ENCODE results near the gene PTGS1.

PTGS1 gene

GRCh38 chr9:122372856-122373845 lies 2.3 kb downstream of the PTGS1 start:
- in situ Hi-C loops (cut with MboI; ENCODE audit: low sequenced_read_pairs): no loop called here

DNA sequence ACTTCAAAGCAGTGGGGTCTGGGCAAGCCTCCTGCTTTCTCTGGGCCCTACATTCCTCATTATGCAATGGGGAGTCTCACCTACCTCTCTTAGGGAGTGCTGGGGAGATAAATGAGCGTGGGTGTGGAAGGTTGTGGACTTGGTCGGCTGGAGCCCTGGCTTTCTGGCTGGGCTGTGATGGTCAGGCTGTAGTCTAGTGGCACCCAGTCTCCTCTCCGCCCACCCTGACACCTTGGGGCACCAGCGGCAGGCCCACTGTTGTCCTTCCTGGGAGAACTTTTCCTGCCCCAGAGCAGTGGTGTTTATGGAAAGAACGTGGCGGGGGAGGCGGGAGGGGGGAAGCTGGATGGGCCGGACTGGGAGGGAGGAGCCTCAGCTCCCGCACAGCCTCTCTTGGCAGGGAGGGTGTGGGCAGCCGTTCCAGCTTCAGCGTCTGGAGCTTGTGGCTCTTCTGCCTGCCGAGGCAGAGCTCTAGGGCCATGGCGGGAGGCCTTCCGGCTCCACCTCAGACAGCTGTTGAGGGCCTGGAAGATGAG lies 4.1 kb downstream of the PTGS1 start:
- in situ Hi-C loops (cut with MboI; ENCODE audit: low sequenced_read_pairs): no loop called here

GRCh38 chr9:122376796-122377195 lies 6.0 kb downstream of the PTGS1 start:
- in situ Hi-C loops (cut with MboI; ENCODE audit: low sequenced_read_pairs): no loop called here

DNA sequence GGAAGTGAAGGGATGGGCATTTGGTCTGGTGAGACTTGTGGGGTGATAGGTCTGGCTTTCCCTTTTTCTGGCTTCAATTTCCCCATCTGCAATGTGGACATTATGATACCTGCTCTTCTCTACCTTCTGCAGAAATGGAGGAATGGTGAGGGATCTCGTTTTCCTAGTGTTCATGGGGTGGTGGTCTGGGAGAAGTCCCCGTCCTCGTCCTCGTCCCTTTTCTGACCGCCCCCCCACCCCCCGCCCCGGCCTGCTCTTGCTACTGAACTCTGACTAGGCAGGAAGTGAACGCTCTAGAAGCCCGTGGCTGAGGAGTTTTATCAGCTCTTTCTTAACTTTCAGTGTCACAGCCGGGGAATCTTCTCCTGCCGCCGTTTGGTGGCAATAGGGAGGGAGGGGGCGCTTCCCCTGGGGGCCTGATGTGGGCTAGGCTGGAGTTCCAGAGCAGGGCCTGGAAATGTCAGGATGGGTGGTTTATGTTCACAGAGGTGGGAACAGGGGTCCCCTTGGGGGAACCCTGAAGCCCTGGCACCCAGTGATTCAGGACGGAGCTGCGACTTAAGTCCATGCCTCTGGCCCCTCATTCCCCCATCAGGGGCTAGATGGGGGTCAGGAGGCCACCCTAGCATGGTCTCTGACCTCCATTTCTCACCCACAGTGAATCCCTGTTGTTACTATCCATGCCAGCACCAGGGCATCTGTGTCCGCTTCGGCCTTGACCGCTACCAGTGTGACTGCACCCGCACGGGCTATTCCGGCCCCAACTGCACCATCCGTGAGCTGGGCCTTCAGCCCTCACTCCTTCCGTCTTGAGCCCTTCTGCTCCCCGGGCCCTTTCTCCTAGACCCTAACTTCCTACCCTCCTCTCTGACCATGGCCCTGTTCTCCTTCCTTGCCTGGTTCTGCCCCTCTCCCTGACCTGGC lies 6.7 kb downstream of the PTGS1 start:
- in situ Hi-C loops (cut with MboI; ENCODE audit: low sequenced_read_pairs): no loop called here

- in situ Hi-C loops (cut with MboI; ENCODE audit: low sequenced_read_pairs): no loop called here
Observed at GRCh38 chr9:122378236-122378635, 7.4 kb downstream of the PTGS1 start.

DNA sequence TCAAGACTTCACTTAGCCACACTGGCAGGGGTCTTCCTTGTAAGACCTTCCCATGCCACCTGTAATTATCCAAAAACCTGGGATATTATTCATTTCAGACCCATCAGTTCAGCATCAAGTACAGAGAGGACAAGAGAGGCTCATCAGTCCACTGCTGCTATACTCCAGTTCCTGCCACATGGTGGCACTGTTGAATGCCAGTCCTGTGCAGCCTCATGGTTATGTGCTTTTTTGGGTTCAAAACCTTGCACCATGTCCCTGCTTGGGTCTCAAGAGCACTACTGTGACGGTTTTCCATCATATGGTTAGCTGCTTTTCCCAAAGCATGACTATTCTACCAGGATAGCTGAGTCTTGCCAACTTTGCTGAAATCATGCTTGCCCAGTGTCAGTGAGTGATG lies 8.5 kb downstream of the PTGS1 start:
- in situ Hi-C loops (cut with MboI; ENCODE audit: low sequenced_read_pairs): no loop called here

GRCh38 chr9:122380293-122380692 lies 9.5 kb downstream of the PTGS1 start:
- in situ Hi-C loops (cut with MboI; ENCODE audit: low sequenced_read_pairs): no loop called here

DNA sequence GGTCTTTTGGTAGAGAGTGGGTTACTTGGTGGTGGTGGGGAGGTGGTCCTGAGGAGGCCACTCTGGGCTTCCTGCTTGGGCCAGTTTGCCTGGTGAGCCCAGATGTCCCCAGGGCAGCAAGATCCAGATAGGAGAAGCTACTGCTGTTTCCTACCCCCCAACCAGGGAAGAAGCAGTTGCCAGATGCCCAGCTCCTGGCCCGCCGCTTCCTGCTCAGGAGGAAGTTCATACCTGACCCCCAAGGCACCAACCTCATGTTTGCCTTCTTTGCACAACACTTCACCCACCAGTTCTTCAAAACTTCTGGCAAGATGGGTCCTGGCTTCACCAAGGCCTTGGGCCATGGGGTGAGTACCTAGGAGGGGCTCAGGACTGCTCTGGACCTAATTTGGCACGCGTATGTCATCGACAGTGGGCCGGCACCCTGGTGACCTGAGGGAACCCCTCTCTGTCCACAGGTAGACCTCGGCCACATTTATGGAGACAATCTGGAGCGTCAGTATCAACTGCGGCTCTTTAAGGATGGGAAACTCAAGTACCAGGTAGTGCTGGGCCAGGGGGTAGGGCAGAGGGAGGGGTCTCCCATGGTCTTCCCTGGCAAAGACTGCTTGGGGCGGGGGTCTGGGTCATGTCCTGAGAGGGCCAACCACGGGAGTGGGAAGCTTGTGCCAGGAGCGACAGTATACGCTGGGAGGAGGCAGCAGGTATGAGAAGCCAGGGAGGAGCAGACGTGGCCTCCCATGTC lies 10.6 kb downstream of the PTGS1 start:
- in situ Hi-C loops (cut with MboI; ENCODE audit: low sequenced_read_pairs): no loop called here

- in situ Hi-C loops (cut with MboI; ENCODE audit: low sequenced_read_pairs): no loop called here
Observed at GRCh38 chr9:122382901-122383850, 12.4 kb downstream of the PTGS1 start.

- in situ Hi-C loops (cut with MboI; ENCODE audit: low sequenced_read_pairs): no loop called here
Observed at GRCh38 chr9:122383992-122384461, 13.2 kb downstream of the PTGS1 start.

DNA sequence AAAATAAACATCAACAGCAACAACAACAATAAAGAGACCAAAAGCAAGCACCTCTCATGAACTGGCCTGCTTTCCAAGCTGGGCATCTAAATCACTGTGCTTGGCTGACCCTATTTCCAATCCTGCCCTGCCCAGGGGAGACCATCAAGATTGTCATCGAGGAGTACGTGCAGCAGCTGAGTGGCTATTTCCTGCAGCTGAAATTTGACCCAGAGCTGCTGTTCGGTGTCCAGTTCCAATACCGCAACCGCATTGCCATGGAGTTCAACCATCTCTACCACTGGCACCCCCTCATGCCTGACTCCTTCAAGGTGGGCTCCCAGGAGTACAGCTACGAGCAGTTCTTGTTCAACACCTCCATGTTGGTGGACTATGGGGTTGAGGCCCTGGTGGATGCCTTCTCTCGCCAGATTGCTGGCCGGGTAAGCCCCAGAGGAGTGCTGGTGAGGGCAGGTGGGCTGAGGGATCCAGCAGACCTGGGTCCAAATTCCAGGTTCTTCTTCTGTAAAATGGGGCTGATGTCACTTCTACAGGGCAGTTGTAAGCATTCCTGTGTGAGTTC lies 15.6 kb downstream of the PTGS1 start:
- in situ Hi-C loops (cut with MboI; ENCODE audit: low sequenced_read_pairs): no loop called here

DNA sequence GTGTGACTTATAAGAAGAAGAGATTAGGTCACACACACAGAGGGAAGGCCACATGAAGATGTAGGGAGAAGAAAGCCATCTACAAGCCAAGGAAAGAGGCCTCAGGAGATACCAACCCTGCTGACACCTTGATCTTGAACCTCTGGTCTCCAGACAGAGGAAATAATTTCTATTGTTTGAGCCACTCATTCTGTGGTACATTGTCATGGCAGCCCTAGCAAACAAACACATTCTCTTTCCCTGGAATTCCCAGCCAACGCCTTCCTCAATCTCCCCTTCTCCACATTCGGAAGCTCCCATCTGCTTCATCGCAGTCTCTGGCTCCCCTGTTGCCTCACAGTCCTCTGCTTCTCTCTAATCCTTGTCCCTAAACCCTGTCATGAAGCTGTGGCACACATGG lies 16.7 kb downstream of the PTGS1 start:
- in situ Hi-C loops (cut with MboI; ENCODE audit: low sequenced_read_pairs): no loop called here

- in situ Hi-C loops (cut with MboI; ENCODE audit: low sequenced_read_pairs): no loop called here
Observed at GRCh38 chr9:122389195-122389594, 18.4 kb downstream of the PTGS1 start.

GRCh38 chr9:122389799-122390481 lies 19.1 kb downstream of the PTGS1 start:
- in situ Hi-C loops (cut with MboI; ENCODE audit: low sequenced_read_pairs): no loop called here

DNA sequence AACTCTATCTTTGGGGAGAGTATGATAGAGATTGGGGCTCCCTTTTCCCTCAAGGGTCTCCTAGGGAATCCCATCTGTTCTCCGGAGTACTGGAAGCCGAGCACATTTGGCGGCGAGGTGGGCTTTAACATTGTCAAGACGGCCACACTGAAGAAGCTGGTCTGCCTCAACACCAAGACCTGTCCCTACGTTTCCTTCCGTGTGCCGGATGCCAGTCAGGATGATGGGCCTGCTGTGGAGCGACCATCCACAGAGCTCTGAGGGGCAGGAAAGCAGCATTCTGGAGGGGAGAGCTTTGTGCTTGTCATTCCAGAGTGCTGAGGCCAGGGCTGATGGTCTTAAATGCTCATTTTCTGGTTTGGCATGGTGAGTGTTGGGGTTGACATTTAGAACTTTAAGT lies 21.5 kb downstream of the PTGS1 start:
- in situ Hi-C loops (cut with MboI; ENCODE audit: low sequenced_read_pairs): no loop called here

GRCh38 chr9:122392714-122393113 lies 21.9 kb downstream of the PTGS1 start:
- in situ Hi-C loops (cut with MboI; ENCODE audit: low sequenced_read_pairs): no loop called here

GRCh38 chr9:122393284-122393983 lies 22.6 kb downstream of the PTGS1 start:
- in situ Hi-C loops (cut with MboI; ENCODE audit: low sequenced_read_pairs): no loop called here

Measured in hTERT RPE-1 (cell line).